SK-N-SH (cell line): ENCODE results near the gene BRI3BP. TPM values are rescaled to one million over a fixed set of nuclear protein-coding genes. Genes with fewer than 3 reads are reported as not detected.

Experiments
- CTCF ChIA-PET: fragments of 300-600, 350-600 bp; formaldehyde crosslinking; extraction: SDS; loops from one replicate; lab custom pipeline; 2021; lab: Yijun Ruan, JAX
- POLR2A ChIA-PET: fragments of 350-600 bp; sonication (Branson Sonifier 250); formaldehyde crosslinking; extraction: SDS; loops from one replicate; lab custom pipeline; 2020; ENCODE audit warnings: antibody characterized with exemption, inconsistent platforms; lab: Yijun Ruan, JAX
- DNase-seq: peaks from one replicate; pipeline ENCODE4 v3.0.0; 2012
- H2AFZ ChIP-seq: fragments of 200-600 bp; sonication (generic); 2 replicates; pipeline ENCODE4 v1.8.1; 2016; ENCODE audit warnings: antibody characterized with exemption, mild to moderate bottlenecking, low read depth
- H3F3A ChIP-seq: fragments of 200-600 bp; sonication (generic); replicated peaks from 2 replicates; pipeline ENCODE3; 2016; ENCODE audit warnings: antibody characterized with exemption, mild to moderate bottlenecking; ENCODE audit not compliant: insufficient read depth
- H3K27ac ChIP-seq, 2 experiments: fragments of 200-500 bp in 1 of 2; fragments of 200-600 bp in 1 of 2; sonication (Bioruptor generic) in 1 of 2; sonication (generic), shearing (Covaris generic) in 1 of 2; 2 replicates each; pipeline versions ENCODE4 v1.5.1 to v1.6.1; 2014 to 2016; ENCODE audit warnings: low read depth in 2 of 2, inconsistent platforms in 1 of 2, low read length in 1 of 2, mild to moderate bottlenecking in 1 of 2, mixed read lengths in 1 of 2
- H3K27me3 ChIP-seq: fragments of 200-600 bp; sonication (generic), shearing (Covaris generic); 2 replicates; pipeline ENCODE4 v1.6.1; 2016; ENCODE audit warnings: mixed run types; ENCODE audit not compliant: insufficient read depth
- H3K36me3 ChIP-seq, 2 experiments: fragments of 200-500 bp in 1 of 2; fragments of 200-600 bp in 1 of 2; sonication (Bioruptor generic) in 1 of 2; sonication (generic) in 1 of 2; replicated peaks in 1 of 2; 2 replicates each; pipeline versions ENCODE3 to v1.5.1; 2014 to 2016; ENCODE audit warnings: low read length in 1 of 2, mild to moderate bottlenecking in 1 of 2; ENCODE audit not compliant: insufficient read depth in 2 of 2, control insufficient read depth in 1 of 2
- H3K4me1 ChIP-seq, 2 experiments: fragments of 200-500 bp in 1 of 2; fragments of 200-600 bp in 1 of 2; sonication (Bioruptor generic) in 1 of 2; sonication (generic), shearing (Covaris generic) in 1 of 2; 2 replicates each; pipeline versions ENCODE4 v1.5.1 to v1.6.1; 2014 to 2016; ENCODE audit warnings: low read depth in 1 of 2, low read length in 1 of 2, mixed run types in 1 of 2; ENCODE audit not compliant: insufficient read depth in 2 of 2, control insufficient read depth in 1 of 2
- H3K4me2 ChIP-seq: fragments of 200-600 bp; sonication (generic), shearing (Covaris generic); 2 replicates; pipeline ENCODE4 v1.6.1; 2017; ENCODE audit warnings: mixed run types
- H3K4me3 ChIP-seq, 2 experiments: fragments of 200-500 bp in 1 of 2; fragments of 200-600 bp in 1 of 2; sonication (Bioruptor generic) in 1 of 2; sonication (generic), shearing (Covaris generic) in 1 of 2; 2 replicates each; pipeline versions ENCODE4 v1.5.1 to v1.8.1; 2014 to 2016; ENCODE audit warnings: low read depth in 2 of 2, inconsistent platforms in 1 of 2, low read length in 1 of 2, mild to moderate bottlenecking in 1 of 2, mixed read lengths in 1 of 2, moderate library complexity in 1 of 2
- H3K79me2 ChIP-seq: fragments of 200-600 bp; sonication (generic); 2 replicates; pipeline ENCODE4 v1.8.1; 2017; ENCODE audit warnings: mild to moderate bottlenecking; ENCODE audit not compliant: insufficient read depth
- H3K9ac ChIP-seq: fragments of 200-600 bp; sonication (generic); 2 replicates; pipeline ENCODE4 v1.6.1; 2017; ENCODE audit warnings: mixed run types
- H3K9me2 ChIP-seq: fragments of 200-600 bp; sonication (generic); 2 replicates; pipeline ENCODE4 v1.6.1; 2017; ENCODE audit warnings: mixed run types
- H3K9me3 ChIP-seq: fragments of 200-600 bp; sonication (generic); 2 replicates; pipeline ENCODE4 v1.6.1; 2017; ENCODE audit warnings: mixed run types, mild to moderate bottlenecking, moderate library complexity
- H4K20me1 ChIP-seq: fragments of 200-600 bp; sonication (generic); 2 replicates; pipeline ENCODE4 v1.6.1; 2017; ENCODE audit warnings: mild to moderate bottlenecking, mixed run types; ENCODE audit not compliant: insufficient read depth
- CHD2 ChIP-seq: fragments of 150-350 bp; IDR thresholded peaks from 2 replicates; pipeline ENCODE4 v1.6.1; 2018; ENCODE audit warnings: low read length; ENCODE audit not compliant: partially characterized antibody
- ELF1 ChIP-seq: IDR thresholded peaks from 2 replicates; pipeline ENCODE4 v1.4.0; 2012
- EP300 ChIP-seq, 2 experiments: IDR thresholded peaks; 2 replicates each; pipeline versions ENCODE4 v1.4.0 to v1.6.1; 2012; ENCODE audit warnings: borderline replicate concordance in 1 of 2, low read depth in 1 of 2, low read length in 1 of 2
- EZH2phosphoT487 ChIP-seq: fragments of 200-600 bp; sonication (generic); IDR thresholded peaks from 2 replicates; pipeline ENCODE4 v1.6.1; 2017; ENCODE audit warnings: low read depth, mixed run types, mild to moderate bottlenecking, antibody characterized with exemption, moderate library complexity, borderline replicate concordance
- FOSL2 ChIP-seq: IDR thresholded peaks from 2 replicates; pipeline ENCODE4 v1.4.0; 2012; ENCODE audit warnings: low read depth, mild to moderate bottlenecking, moderate library complexity, borderline replicate concordance
- GATA2 ChIP-seq: sonication (generic); formaldehyde crosslinking; IDR thresholded peaks from 2 replicates; pipeline ENCODE4 v1.5.0; 2020; ENCODE audit warnings: mild to moderate bottlenecking, missing genetic modification reagents
- JUND ChIP-seq: IDR thresholded peaks from 2 replicates; pipeline ENCODE4 v1.4.0; 2012
- MEF2A ChIP-seq: IDR thresholded peaks from 2 replicates; pipeline ENCODE4 v1.4.0; 2012; ENCODE audit warnings: low read depth, borderline replicate concordance
- NFIC ChIP-seq: IDR thresholded peaks from 2 replicates; pipeline ENCODE4 v1.4.0; 2012; ENCODE audit warnings: borderline replicate concordance
- NRF1 ChIP-seq: IDR thresholded peaks from 2 replicates; pipeline ENCODE4 v1.6.1; 2012; ENCODE audit warnings: low read depth, mild to moderate bottlenecking, low read length
- RAD21 ChIP-seq: IDR thresholded peaks from 2 replicates; pipeline ENCODE4 v1.6.1; 2012; ENCODE audit warnings: mild to moderate bottlenecking, low read length
- RCOR1 ChIP-seq: fragments of 150-350 bp; IDR thresholded peaks from 2 replicates; pipeline ENCODE4 v1.6.1; 2017; ENCODE audit warnings: antibody characterized with exemption, low read length
- RFX5 ChIP-seq: IDR thresholded peaks from 2 replicates; pipeline ENCODE4 v1.6.1; 2012; ENCODE audit warnings: mild to moderate bottlenecking, improper control_type of control experiment, low read length
- RXRA ChIP-seq: IDR thresholded peaks from 2 replicates; pipeline ENCODE4 v1.4.0; 2012; ENCODE audit warnings: low read depth, mild to moderate bottlenecking, borderline replicate concordance
- TAF1 ChIP-seq: IDR thresholded peaks from 2 replicates; pipeline ENCODE4 v1.6.1; 2012; ENCODE audit warnings: low read depth, mild to moderate bottlenecking, low read length, moderate library complexity, borderline replicate concordance
- TCF12 ChIP-seq: IDR thresholded peaks from 2 replicates; pipeline ENCODE4 v1.4.0; 2012
- TEAD4 ChIP-seq: IDR thresholded peaks from 2 replicates; pipeline ENCODE4 v1.4.0; 2012; ENCODE audit warnings: mild to moderate bottlenecking, borderline replicate concordance; ENCODE audit not compliant: insufficient read depth
- YY1 ChIP-seq: IDR thresholded peaks from 2 replicates; pipeline ENCODE4 v1.4.0; 2012; ENCODE audit warnings: low read depth, mild to moderate bottlenecking
- WGBS: methylation state at CpG from one replicate; pipeline ENCODE4 v1.1.6; 2017; ENCODE audit warnings: low lambda C conversion rate; 5-methylcytosine and 5-hydroxymethylcytosine counted together
- polyA plus RNA-seq, 3 experiments: library from polyadenylated mRNA; depleted of rRNA; stranded (reverse); fragments of >200 nt; gene quantifications; 2 replicates each; pipeline ENCODE4 v1.2.3, GENCODE V29; 2012
- TF ChIP-seq, protein P1 (sequence below): IDR thresholded peaks from 2 replicates; pipeline ENCODE4 v1.6.1; 2012; ENCODE audit warnings: mild to moderate bottlenecking, low read depth, low read length, moderate library complexity
- TF ChIP-seq, protein P2 (sequence below): fragments of 200-600 bp; sonication (generic); IDR thresholded peaks from 2 replicates; pipeline ENCODE4 v1.6.1; 2017; ENCODE audit warnings: antibody characterized with exemption, mild to moderate bottlenecking, moderate library complexity

Gene BRI3BP
- polyA plus RNA-seq, 1 of the 3 experiments (the other 2 are of a cell fraction), result 3.8 TPM

DNA sequence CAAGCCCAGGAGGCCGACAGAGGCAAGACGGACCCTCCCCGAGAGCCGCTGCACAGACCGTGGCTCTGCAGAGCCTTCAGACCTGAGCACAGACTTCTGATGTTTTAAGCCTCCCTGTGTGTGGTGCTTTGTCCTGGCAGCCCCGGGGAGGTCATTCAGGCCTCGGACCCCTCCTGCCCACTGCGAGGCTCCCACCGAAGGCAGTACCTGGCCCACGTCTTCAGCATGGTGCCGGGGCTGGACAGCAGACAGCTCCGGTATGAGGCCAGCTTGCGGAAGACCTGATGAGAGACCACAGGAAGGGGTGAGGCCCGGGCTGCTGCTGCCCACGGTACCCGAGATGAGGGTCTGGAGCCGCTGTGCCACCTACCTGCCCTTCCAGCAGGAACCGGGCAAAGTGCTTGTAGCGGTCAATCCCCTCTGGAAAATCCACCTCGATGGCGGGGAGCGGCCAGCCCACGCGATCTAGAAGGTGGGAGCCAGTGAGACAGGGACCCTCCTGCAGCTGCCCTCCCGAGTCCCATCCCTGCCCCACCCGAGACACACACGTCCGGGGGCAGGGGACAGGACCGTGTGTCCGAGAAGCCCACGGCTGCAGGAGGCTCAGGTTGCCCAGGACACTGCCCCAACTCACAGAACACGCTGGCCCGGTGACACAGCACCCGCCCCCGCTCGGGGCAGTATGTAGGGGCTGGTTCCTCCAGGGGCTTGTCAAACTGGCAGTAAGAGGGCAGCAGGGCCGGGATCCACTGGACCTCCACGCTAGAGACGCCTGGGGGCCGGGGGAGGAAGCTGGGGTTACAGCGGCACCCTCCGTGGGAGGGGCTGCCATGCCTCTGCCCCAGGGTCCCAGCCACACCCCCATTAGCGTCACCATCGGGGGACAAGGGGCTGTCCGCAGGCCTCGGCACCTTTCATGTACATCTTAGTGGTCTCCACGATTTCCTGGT, 43.4 kb upstream of the BRI3BP start (continued):
- TF ChIP-seq, protein P1, sequence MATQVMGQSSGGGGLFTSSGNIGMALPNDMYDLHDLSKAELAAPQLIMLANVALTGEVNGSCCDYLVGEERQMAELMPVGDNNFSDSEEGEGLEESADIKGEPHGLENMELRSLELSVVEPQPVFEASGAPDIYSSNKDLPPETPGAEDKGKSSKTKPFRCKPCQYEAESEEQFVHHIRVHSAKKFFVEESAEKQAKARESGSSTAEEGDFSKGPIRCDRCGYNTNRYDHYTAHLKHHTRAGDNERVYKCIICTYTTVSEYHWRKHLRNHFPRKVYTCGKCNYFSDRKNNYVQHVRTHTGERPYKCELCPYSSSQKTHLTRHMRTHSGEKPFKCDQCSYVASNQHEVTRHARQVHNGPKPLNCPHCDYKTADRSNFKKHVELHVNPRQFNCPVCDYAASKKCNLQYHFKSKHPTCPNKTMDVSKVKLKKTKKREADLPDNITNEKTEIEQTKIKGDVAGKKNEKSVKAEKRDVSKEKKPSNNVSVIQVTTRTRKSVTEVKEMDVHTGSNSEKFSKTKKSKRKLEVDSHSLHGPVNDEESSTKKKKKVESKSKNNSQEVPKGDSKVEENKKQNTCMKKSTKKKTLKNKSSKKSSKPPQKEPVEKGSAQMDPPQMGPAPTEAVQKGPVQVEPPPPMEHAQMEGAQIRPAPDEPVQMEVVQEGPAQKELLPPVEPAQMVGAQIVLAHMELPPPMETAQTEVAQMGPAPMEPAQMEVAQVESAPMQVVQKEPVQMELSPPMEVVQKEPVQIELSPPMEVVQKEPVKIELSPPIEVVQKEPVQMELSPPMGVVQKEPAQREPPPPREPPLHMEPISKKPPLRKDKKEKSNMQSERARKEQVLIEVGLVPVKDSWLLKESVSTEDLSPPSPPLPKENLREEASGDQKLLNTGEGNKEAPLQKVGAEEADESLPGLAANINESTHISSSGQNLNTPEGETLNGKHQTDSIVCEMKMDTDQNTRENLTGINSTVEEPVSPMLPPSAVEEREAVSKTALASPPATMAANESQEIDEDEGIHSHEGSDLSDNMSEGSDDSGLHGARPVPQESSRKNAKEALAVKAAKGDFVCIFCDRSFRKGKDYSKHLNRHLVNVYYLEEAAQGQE, result no peak
- TF ChIP-seq YY1 (no peak), MEF2A (no peak), TAF1 (no peak), EZH2phosphoT487 (no peak), TEAD4 (no peak)

DNA sequence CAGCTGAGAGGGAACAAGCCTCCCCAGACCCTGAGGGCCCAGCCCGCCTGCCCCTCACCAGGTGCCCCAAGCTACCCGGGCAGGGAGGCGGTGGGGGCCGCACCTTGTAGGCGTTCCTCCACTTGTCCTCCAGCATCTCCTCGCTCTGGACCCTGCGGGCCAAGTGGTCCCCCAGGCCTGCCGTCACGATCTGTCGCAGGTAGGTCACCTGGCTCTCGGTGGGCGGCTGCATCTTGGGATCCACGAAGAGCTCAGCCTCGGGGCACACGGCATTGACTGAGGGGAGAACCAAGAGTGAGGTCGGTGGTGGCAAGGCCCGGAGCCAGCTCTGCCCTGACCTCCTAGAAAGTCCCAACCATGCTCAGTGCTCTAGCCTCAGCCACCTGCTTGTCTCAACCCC, 41.1 kb upstream of the BRI3BP start:
- H3K9me3 ChIP-seq, result no peaks in the 10 kb centered on the region

DNA sequence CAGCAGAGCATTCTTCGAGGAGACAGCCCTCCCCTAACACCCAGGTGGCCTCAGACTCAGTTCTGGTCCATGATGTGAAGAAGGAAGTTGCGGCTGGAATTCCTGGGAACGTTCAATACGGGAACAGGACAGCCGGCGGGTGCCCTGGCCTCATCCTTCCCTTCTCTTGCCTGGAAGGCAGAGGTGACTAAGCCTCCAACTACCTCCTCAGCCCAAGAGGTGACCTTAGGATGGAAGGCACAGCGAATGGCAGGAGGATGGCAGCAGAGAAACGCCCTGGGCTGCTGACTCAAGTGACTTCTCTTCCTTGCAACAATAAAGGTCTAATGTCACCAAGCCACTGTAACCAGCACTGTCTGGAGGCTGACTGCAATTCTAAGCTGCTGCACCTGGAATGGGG, 40.6 kb upstream of the BRI3BP start:
- DNase-seq, result peak; percentile 18
- no peaks in the 10 kb centered on the region for H3K79me2 ChIP-seq
- H3F3A ChIP-seq, result no peaks in the 10 kb centered on the region
- POLR2A ChIA-PET, result no interaction called here
- H3K9ac ChIP-seq, result no peak overlapping the region
- no peaks in the 10 kb centered on the region for H3K9me3 ChIP-seq
- CTCF ChIA-PET, result interaction anchor here (5.2 kb wide), 1 partner anchor 13 kb away, joined by 31 read pairs; no protein-coding TSS in a partner anchor
- WGBS, result 73% methylated on average over 8 of the region's 8 CpGs
- no peak overlapping the region for H2AFZ ChIP-seq
- no peak for TF ChIP-seq RXRA
- no peak for TF ChIP-seq RAD21
- TF ChIP-seq, protein P2, sequence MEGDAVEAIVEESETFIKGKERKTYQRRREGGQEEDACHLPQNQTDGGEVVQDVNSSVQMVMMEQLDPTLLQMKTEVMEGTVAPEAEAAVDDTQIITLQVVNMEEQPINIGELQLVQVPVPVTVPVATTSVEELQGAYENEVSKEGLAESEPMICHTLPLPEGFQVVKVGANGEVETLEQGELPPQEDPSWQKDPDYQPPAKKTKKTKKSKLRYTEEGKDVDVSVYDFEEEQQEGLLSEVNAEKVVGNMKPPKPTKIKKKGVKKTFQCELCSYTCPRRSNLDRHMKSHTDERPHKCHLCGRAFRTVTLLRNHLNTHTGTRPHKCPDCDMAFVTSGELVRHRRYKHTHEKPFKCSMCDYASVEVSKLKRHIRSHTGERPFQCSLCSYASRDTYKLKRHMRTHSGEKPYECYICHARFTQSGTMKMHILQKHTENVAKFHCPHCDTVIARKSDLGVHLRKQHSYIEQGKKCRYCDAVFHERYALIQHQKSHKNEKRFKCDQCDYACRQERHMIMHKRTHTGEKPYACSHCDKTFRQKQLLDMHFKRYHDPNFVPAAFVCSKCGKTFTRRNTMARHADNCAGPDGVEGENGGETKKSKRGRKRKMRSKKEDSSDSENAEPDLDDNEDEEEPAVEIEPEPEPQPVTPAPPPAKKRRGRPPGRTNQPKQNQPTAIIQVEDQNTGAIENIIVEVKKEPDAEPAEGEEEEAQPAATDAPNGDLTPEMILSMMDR, result no peak
- no peak for TF ChIP-seq NFIC
- TF ChIP-seq TEAD4, result no peak
- TF ChIP-seq MEF2A, result no peak
- TF ChIP-seq GATA2, result no peak
- no peak for TF ChIP-seq FOSL2
- no peak for TF ChIP-seq RFX5
- TF ChIP-seq NRF1, result no peak
- no peak for TF ChIP-seq TCF12
- TF ChIP-seq RCOR1, result no peak
- H3K4me3 ChIP-seq, result no peak overlapping the region
- no peak overlapping the region for H3K27ac ChIP-seq
- H3K4me1 ChIP-seq, result no peaks in the 10 kb centered on the region
- no peaks in the 10 kb centered on the region for H3K27me3 ChIP-seq
- no peaks in the 10 kb centered on the region for H4K20me1 ChIP-seq
- no peak overlapping the region for H3K4me2 ChIP-seq
- H3K9me2 ChIP-seq, result no peaks in the 10 kb centered on the region
- H3K36me3 ChIP-seq, result peaks cover 16 to 44% of the 10 kb centered on the region in 2 experiments

More for the DNA sequence above, 41.1 kb upstream of the BRI3BP start:
- H3K27ac ChIP-seq, result no peak overlapping the region
- H3K9me2 ChIP-seq, result no peaks in the 10 kb centered on the region
- H3K4me2 ChIP-seq, result no peak overlapping the region
- WGBS, result 98% methylated on average over 11 of the region's 17 CpGs
- TF ChIP-seq EP300 (IDR thresholded peaks at IDR 0.05; ENCODE audit: borderline replicate concordance in 1 of 2, low read depth in 1 of 2, low read length in 1 of 2), result no peak
- no peak for TF ChIP-seq RFX5
- no peak for TF ChIP-seq CHD2
- no peak for TF ChIP-seq ELF1
- no peak for TF ChIP-seq JUND
- H3K9ac ChIP-seq, result no peak overlapping the region
- H3K36me3 ChIP-seq, result peaks cover 16 to 44% of the 10 kb centered on the region in 2 experiments
- peak; percentile 21 for DNase-seq
- no peaks in the 10 kb centered on the region for H3K27me3 ChIP-seq
- H2AFZ ChIP-seq, result no peak overlapping the region
- H3K79me2 ChIP-seq, result no peaks in the 10 kb centered on the region
- H4K20me1 ChIP-seq, result no peaks in the 10 kb centered on the region
- H3F3A ChIP-seq, result no peaks in the 10 kb centered on the region
- H3K4me3 ChIP-seq, result no peak overlapping the region
- CTCF ChIA-PET, result interaction anchor here (0.8 to 5.2 kb wide), 3 partner anchors 12 to 46 kb away, joined by 3 to 31 read pairs (median 4); no protein-coding TSS in a partner anchor
- POLR2A ChIA-PET, result no interaction called here
- H3K4me1 ChIP-seq, result no peaks in the 10 kb centered on the region
